H1 (cell line): ENCODE data around the gene RSPO3. TPM values are rescaled to one million over a fixed set of nuclear protein-coding genes. Genes with fewer than 3 reads are reported as not detected.

Source experiments
- CTCF ChIA-PET: fragments of 300-600 bp; sonication (Branson Sonifier 250); formaldehyde crosslinking; loops from one replicate; lab custom pipeline; 2021; ENCODE audit not compliant: partially characterized antibody; lab: Charles Lee
- POLR2A ChIA-PET: fragments of 300-600 bp; sonication (Branson Sonifier 250); formaldehyde crosslinking; loops from one replicate; lab custom pipeline; 2021; ENCODE audit warnings: inconsistent platforms; ENCODE audit not compliant: partially characterized antibody; lab: Charles Lee
- DNase-seq, 2 experiments: peaks; one replicate each; pipeline versions ENCODE4 v3.0.0 to v3.0.0-alpha.2; 2010 to 2022; ENCODE audit warnings: low spot score in 2 of 2, low read depth in 1 of 2, mixed read lengths in 1 of 2
- FAIRE-seq: peaks from 2 replicates; lab custom pipeline; 2011; peaks lifted over from hg19 to GRCh38; lab: Jason Lieb, UNC
- H2AFZ ChIP-seq: 2 replicates; pipeline ENCODE4 v1.8.1; 2012; ENCODE audit warnings: low read length, inconsistent platforms
- H2AK5ac ChIP-seq: 2 replicates; pipeline ENCODE4 v1.6.1; 2013; ENCODE audit warnings: low read depth, low read length
- H2BK120ac ChIP-seq: replicated peaks from 2 replicates; pipeline ENCODE3; 2013; ENCODE audit warnings: low read depth, low read length, inconsistent platforms
- H2BK12ac ChIP-seq: 2 replicates; pipeline ENCODE4 v1.6.1; 2013; ENCODE audit warnings: low read depth, low read length
- H2BK15ac ChIP-seq: 2 replicates; pipeline ENCODE4 v1.6.1; 2013; ENCODE audit warnings: low read length
- H2BK20ac ChIP-seq: 2 replicates; pipeline ENCODE4 v1.6.1; 2013; ENCODE audit warnings: low read length
- H2BK5ac ChIP-seq: 2 replicates; pipeline ENCODE4 v1.6.1; 2013; ENCODE audit warnings: low read depth, low read length
- H3K14ac ChIP-seq: 2 replicates; pipeline ENCODE4 v1.6.1; 2013; ENCODE audit warnings: inconsistent platforms; ENCODE audit not compliant: insufficient read length
- H3K18ac ChIP-seq: 2 replicates; pipeline ENCODE4 v1.6.1; 2013; ENCODE audit warnings: low read length; ENCODE audit errors: extremely low read depth
- H3K23ac ChIP-seq: 2 replicates; pipeline ENCODE4 v1.6.1; 2013; ENCODE audit warnings: inconsistent platforms; ENCODE audit not compliant: insufficient read length
- H3K23me2 ChIP-seq: 2 replicates; pipeline ENCODE4 v1.6.1; 2013; ENCODE audit warnings: low read depth, low read length
- H3K27ac ChIP-seq: 2 replicates; pipeline ENCODE4 v1.6.1; 2011; ENCODE audit warnings: low read depth, low read length, inconsistent platforms
- H3K27me3 ChIP-seq, 4 experiments: replicated peaks in 1 of 4; 1 replicate in 1 of 4; 2 replicates in 3 of 4; pipeline versions ENCODE4 v1.6.1 to v1.8.1; 2011 to 2013; ENCODE audit warnings: low read length in 3 of 4, mild to moderate bottlenecking in 3 of 4, inconsistent platforms in 2 of 4, mixed read lengths in 2 of 4, moderate library complexity in 1 of 4; ENCODE audit not compliant: control insufficient read depth in 3 of 4, insufficient read depth in 3 of 4; ENCODE audit errors: extremely low read depth in 1 of 4
- H3K36me3 ChIP-seq, 4 experiments: 2 replicates each; pipeline versions ENCODE4 v1.6.1 to v1.8.1; 2011 to 2013; ENCODE audit warnings: mild to moderate bottlenecking in 4 of 4, low read length in 3 of 4, moderate library complexity in 2 of 4, control low read depth in 1 of 4, inconsistent platforms in 1 of 4; ENCODE audit not compliant: insufficient read depth in 4 of 4, control insufficient read depth in 2 of 4
- H3K4ac ChIP-seq: replicated peaks from 2 replicates; pipeline ENCODE3; 2013; ENCODE audit warnings: low read length, low read depth, mixed read lengths, inconsistent platforms; ENCODE audit not compliant: insufficient read length
- H3K4me1 ChIP-seq, 4 experiments: replicated peaks in 1 of 4; 1 replicate in 1 of 4; 2 replicates in 3 of 4; pipeline versions ENCODE4 v1.6.1 to v1.8.1; 2011 to 2013; ENCODE audit warnings: low read length in 3 of 4, inconsistent platforms in 2 of 4, mixed read lengths in 1 of 4; ENCODE audit not compliant: insufficient read depth in 4 of 4, control insufficient read depth in 3 of 4
- H3K4me2 ChIP-seq, 2 experiments: 2 replicates each; pipeline versions ENCODE4 v1.6.1 to v1.8.1; 2011 to 2013; ENCODE audit warnings: low read depth in 2 of 2, low read length in 2 of 2, control low read depth in 1 of 2, inconsistent platforms in 1 of 2, mild to moderate bottlenecking in 1 of 2; ENCODE audit not compliant: insufficient read depth in 1 of 2
- H3K4me3 ChIP-seq, 4 experiments: fragments of 200-600, 300-600 bp in 1 of 4; sonication (generic), shearing (Covaris generic), sonication (Bioruptor Twin) in 1 of 4; 2 replicates each; pipeline versions ENCODE4 v1.5.1 to v1.8.1; 2011 to 2016; ENCODE audit warnings: low read length in 4 of 4, low read depth in 3 of 4, control low read depth in 2 of 4, inconsistent platforms in 2 of 4, mild to moderate bottlenecking in 2 of 4, mixed read lengths in 1 of 4, moderate library complexity in 1 of 4; ENCODE audit not compliant: insufficient read depth in 2 of 4; ENCODE audit errors: extremely low read depth in 1 of 4
- H3K56ac ChIP-seq: replicated peaks from 2 replicates; pipeline ENCODE3; 2013; ENCODE audit warnings: low read depth, mild to moderate bottlenecking, mixed read lengths, low read length, inconsistent platforms; ENCODE audit not compliant: insufficient read length
- H3K79me1 ChIP-seq: 2 replicates; pipeline ENCODE4 v1.6.1; 2013; ENCODE audit warnings: low read depth, low read length, control low read depth
- H3K79me2 ChIP-seq, 2 experiments: 2 replicates each; pipeline versions ENCODE4 v1.6.1 to v1.8.1; 2012 to 2013; ENCODE audit warnings: low read length in 2 of 2, mild to moderate bottlenecking in 2 of 2, inconsistent platforms in 1 of 2; ENCODE audit not compliant: insufficient read depth in 2 of 2, control insufficient read depth in 1 of 2
- H3K9ac ChIP-seq, 4 experiments: replicated peaks in 1 of 4; 1 replicate in 1 of 4; 2 replicates in 3 of 4; pipeline versions ENCODE4 v1.6.1 to v1.8.1; 2011 to 2013; ENCODE audit warnings: low read depth in 3 of 4, low read length in 3 of 4, control low read depth in 2 of 4, mild to moderate bottlenecking in 2 of 4, moderate library complexity in 2 of 4, inconsistent platforms in 1 of 4; ENCODE audit errors: extremely low read depth in 1 of 4
- H3K9me3 ChIP-seq, 2 experiments: 2 replicates each; pipeline versions ENCODE4 v1.6.1 to v1.8.1; 2012 to 2013; ENCODE audit warnings: mild to moderate bottlenecking in 2 of 2, moderate library complexity in 2 of 2, control low read depth in 1 of 2, inconsistent platforms in 1 of 2, low read depth in 1 of 2, low read length in 1 of 2, mixed read lengths in 1 of 2; ENCODE audit not compliant: insufficient read depth in 2 of 2
- H4K20me1 ChIP-seq, 2 experiments: replicated peaks in 1 of 2; 2 replicates each; pipeline versions ENCODE3 to v1.8.1; 2011 to 2013; ENCODE audit warnings: inconsistent platforms in 2 of 2, low read length in 2 of 2, mild to moderate bottlenecking in 1 of 2; ENCODE audit not compliant: insufficient read depth in 2 of 2, control insufficient read depth in 1 of 2
- H4K5ac ChIP-seq: 2 replicates; pipeline ENCODE4 v1.6.1; 2013; ENCODE audit warnings: low read length, low read depth, mixed read lengths, inconsistent platforms; ENCODE audit not compliant: insufficient read length
- H4K8ac ChIP-seq: 2 replicates; pipeline ENCODE4 v1.8.0; 2013; ENCODE audit warnings: mild to moderate bottlenecking, moderate library complexity, low read length, inconsistent platforms; ENCODE audit not compliant: insufficient read depth; ENCODE audit errors: extremely low read depth
- H4K91ac ChIP-seq: replicated peaks from 2 replicates; pipeline ENCODE3; 2013; ENCODE audit warnings: low read length, mixed read lengths, inconsistent platforms; ENCODE audit not compliant: insufficient read length
- CREB1 ChIP-seq: IDR thresholded peaks from 2 replicates; pipeline ENCODE4 v1.6.1; 2012; ENCODE audit warnings: inconsistent platforms
- FOSL1 ChIP-seq: IDR thresholded peaks from 2 replicates; pipeline ENCODE4 v1.6.1; 2011; ENCODE audit warnings: mild to moderate bottlenecking, low read depth, low read length, moderate library complexity; ENCODE audit not compliant: insufficient read depth
- HDAC2 ChIP-seq, 2 experiments: fragments of 300-600 bp in 1 of 2; sonication (generic) in 1 of 2; IDR thresholded peaks; 2 replicates each; pipeline ENCODE4 v1.6.1; 2011 to 2012; ENCODE audit warnings: low read depth in 2 of 2, low read length in 2 of 2, mild to moderate bottlenecking in 2 of 2, moderate library complexity in 2 of 2, borderline replicate concordance in 1 of 2, inconsistent platforms in 1 of 2
- JUND ChIP-seq: IDR thresholded peaks from 2 replicates; pipeline ENCODE4 v1.6.1; 2011; ENCODE audit warnings: mild to moderate bottlenecking, improper control_type of control experiment, low read length
- NANOG ChIP-seq: IDR thresholded peaks from 2 replicates; pipeline ENCODE4 v1.6.1; 2011; ENCODE audit warnings: low read length, low read depth, mild to moderate bottlenecking, inconsistent platforms; ENCODE audit not compliant: insufficient read depth, poor library complexity, severe bottlenecking
- NRF1 ChIP-seq: IDR thresholded peaks from 2 replicates; pipeline ENCODE4 v1.6.1; 2011; ENCODE audit warnings: mild to moderate bottlenecking, low read depth, low read length, improper control_type of control experiment
- PHF8 ChIP-seq: fragments of 200-600 bp; sonication (generic); conservative IDR thresholded peaks from 2 replicates; pipeline ENCODE4 v1.7.1; 2012; ENCODE audit warnings: low read depth, mild to moderate bottlenecking, inconsistent platforms, low read length, moderate library complexity
- POU5F1 ChIP-seq: IDR thresholded peaks from 2 replicates; pipeline ENCODE4 v1.6.1; 2011; ENCODE audit warnings: low read depth, mild to moderate bottlenecking, low read length, moderate library complexity
- RFX5 ChIP-seq: IDR thresholded peaks from 2 replicates; pipeline ENCODE4 v1.6.1; 2011; ENCODE audit warnings: low read depth, low read length, improper control_type of control experiment, borderline replicate concordance
- RXRA ChIP-seq: IDR thresholded peaks from 2 replicates; pipeline ENCODE4 v1.6.1; 2011; ENCODE audit warnings: low read depth, mild to moderate bottlenecking, low read length, moderate library complexity; ENCODE audit not compliant: insufficient read depth
- SAP30 ChIP-seq: fragments of 300-600 bp; sonication (generic); IDR thresholded peaks from 2 replicates; pipeline ENCODE4 v1.7.1; 2012; ENCODE audit warnings: low read length, moderate library complexity, mild to moderate bottlenecking, inconsistent platforms; ENCODE audit not compliant: insufficient read depth, insufficient replicate concordance
- SIX5 ChIP-seq: IDR thresholded peaks from 2 replicates; pipeline ENCODE4 v1.6.1; 2011; ENCODE audit warnings: mild to moderate bottlenecking, low read depth, low read length
- SP1 ChIP-seq: IDR thresholded peaks from 2 replicates; pipeline ENCODE4 v1.6.1; 2011; ENCODE audit warnings: low read depth, low read length
- SP2 ChIP-seq: IDR thresholded peaks from 2 replicates; pipeline ENCODE4 v1.6.1; 2012; ENCODE audit warnings: mild to moderate bottlenecking, low read length, inconsistent platforms
- ZNF274 ChIP-seq: IDR thresholded peaks from 2 replicates; pipeline ENCODE4 v1.7.0; 2012; ENCODE audit warnings: low read length, borderline replicate concordance; ENCODE audit errors: extremely low read depth
- WGBS, 2 experiments: shearing (Covaris generic) in 1 of 2; methylation state at CpG; one replicate each; pipeline versions ENCODE4 v1.1.6 to v1.1.7; 2013 to 2015; ENCODE audit warnings: low lambda C conversion rate in 2 of 2, mixed read lengths in 2 of 2, inconsistent platforms in 1 of 2, low coverage in 1 of 2, missing lambda C conversion rate in 1 of 2; ENCODE audit not compliant: insufficient replicate concordance in 2 of 2, insufficient coverage in 1 of 2, insufficient read length in 1 of 2; ENCODE audit errors: extremely low coverage in 1 of 2, missing lambda C conversion rate in 1 of 2; 5-methylcytosine and 5-hydroxymethylcytosine counted together
- polyA plus RNA-seq, 7 experiments: library from polyadenylated mRNA; depleted of rRNA in 3 of 7; stranded (reverse) in 5 of 7; unstranded in 2 of 7; fragments of >200 nt in 5 of 7; fragments of 200-250 nt in 2 of 7; gene quantifications; 1 replicate in 5 of 7; 2 replicates in 1 of 7; 4 replicates in 1 of 7; pipeline versions ENCODE4 v1.2.1 to v1.2.3, GENCODE V29; 2011 to 2013; ENCODE audit warnings: missing spikeins in 2 of 7, mixed read lengths in 2 of 7
- total RNA-seq: library from RNA; stranded (reverse); fragmentation: NEBNext Ultra II Directional; extraction: Animal tissue kit (Norgen Biotek cat#: 25700); gene quantifications from 2 replicates; pipeline ENCODE4 v1.2.1, GENCODE V29; 2021

The RSPO3 gene
- total and polyA plus RNA-seq, 2 of the 8 experiments (the other 6 are each of a cell fraction or from before 2014, with no cell fraction given) = not detected

- FAIRE-seq (no peak), DNase-seq (no peak)
- H3K79me1 ChIP-seq = no peaks in the 10 kb centered on the region
- no peak overlapping the region for H3K4me3 ChIP-seq
- H4K20me1 ChIP-seq = no peaks in the 10 kb centered on the region
- no peak overlapping the region for H3K56ac ChIP-seq
- no peak overlapping the region for H3K9ac ChIP-seq
- H3K4me1 ChIP-seq = no peaks in the 10 kb centered on the region
- H2BK12ac ChIP-seq = no peak overlapping the region
- no peak overlapping the region for H3K18ac ChIP-seq
- no peak overlapping the region for H2BK15ac ChIP-seq
- no peak overlapping the region for H4K5ac ChIP-seq
- no peak overlapping the region for H2BK120ac ChIP-seq
- no peak overlapping the region for H2AK5ac ChIP-seq
- no peaks in the 10 kb centered on the region for H3K23me2 ChIP-seq
- H3K23ac ChIP-seq = no peak overlapping the region
- H3K9me3 ChIP-seq = no peaks in the 10 kb centered on the region
- H3K27ac ChIP-seq = no peak overlapping the region
- peaks cover 0 to 1% (median 0%) of the 10 kb centered on the region in 4 experiments; a peak in 2 of 7 replicates for H3K27me3 ChIP-seq
- H3K14ac ChIP-seq = no peak overlapping the region
- no peaks in the 10 kb centered on the region for H3K79me2 ChIP-seq
- H3K36me3 ChIP-seq = no peaks in the 10 kb centered on the region
- H2BK20ac ChIP-seq = no peak overlapping the region
- ChIA-PET POLR2A (no interaction called here), CTCF (interaction anchor here (1.4 to 1.7 kb wide), 2 partner anchors 9 to 10 kb away, joined by 3 to 7 read pairs; no protein-coding TSS in a partner anchor)
- no peak overlapping the region for H4K91ac ChIP-seq
- no peak overlapping the region for H3K4me2 ChIP-seq
- no peak overlapping the region for H3K4ac ChIP-seq
- H2AFZ ChIP-seq = no peak overlapping the region
- no peak overlapping the region for H4K8ac ChIP-seq
- H2BK5ac ChIP-seq = no peak overlapping the region
- 82% methylated on average over 4 of the region's 4 CpGs; no CpG with 5 or more reads in 1 of the 2 experiments for WGBS, 2 experiments
- no peak for TF ChIP-seq RXRA
- TF ChIP-seq POU5F1 = no peak
- no peak for TF ChIP-seq FOSL1
- no peak for TF ChIP-seq HDAC2 (IDR thresholded peaks at IDR 0.05; ENCODE audit: borderline replicate concordance in 1 of 2, low read depth in 2 of 2, low read length in 2 of 2)
- TF ChIP-seq SP1 = no peak
- TF ChIP-seq CREB1 = no peak
- no peak for TF ChIP-seq SIX5
- no peak for TF ChIP-seq SP2
- TF ChIP-seq NANOG = no peak
- no peak for TF ChIP-seq SAP30
- no peak for TF ChIP-seq JUND
- TF ChIP-seq ZNF274 = no peak
- TF ChIP-seq PHF8 = no peak
- TF ChIP-seq NRF1 = no peak
- no peak for TF ChIP-seq RFX5
Measured at GRCh38 chr6:127111526-127111925, 6.9 kb upstream of the RSPO3 start.
